ENCODE measurements around the gene B3GAT3. TPM values are rescaled to one million over a fixed set of nuclear protein-coding genes. Genes with fewer than 3 reads are reported as not detected.

Gene B3GAT3
- total RNA-seq, 2 experiments from 2014 or later: 58.9 to 67.1 TPM

DNA sequence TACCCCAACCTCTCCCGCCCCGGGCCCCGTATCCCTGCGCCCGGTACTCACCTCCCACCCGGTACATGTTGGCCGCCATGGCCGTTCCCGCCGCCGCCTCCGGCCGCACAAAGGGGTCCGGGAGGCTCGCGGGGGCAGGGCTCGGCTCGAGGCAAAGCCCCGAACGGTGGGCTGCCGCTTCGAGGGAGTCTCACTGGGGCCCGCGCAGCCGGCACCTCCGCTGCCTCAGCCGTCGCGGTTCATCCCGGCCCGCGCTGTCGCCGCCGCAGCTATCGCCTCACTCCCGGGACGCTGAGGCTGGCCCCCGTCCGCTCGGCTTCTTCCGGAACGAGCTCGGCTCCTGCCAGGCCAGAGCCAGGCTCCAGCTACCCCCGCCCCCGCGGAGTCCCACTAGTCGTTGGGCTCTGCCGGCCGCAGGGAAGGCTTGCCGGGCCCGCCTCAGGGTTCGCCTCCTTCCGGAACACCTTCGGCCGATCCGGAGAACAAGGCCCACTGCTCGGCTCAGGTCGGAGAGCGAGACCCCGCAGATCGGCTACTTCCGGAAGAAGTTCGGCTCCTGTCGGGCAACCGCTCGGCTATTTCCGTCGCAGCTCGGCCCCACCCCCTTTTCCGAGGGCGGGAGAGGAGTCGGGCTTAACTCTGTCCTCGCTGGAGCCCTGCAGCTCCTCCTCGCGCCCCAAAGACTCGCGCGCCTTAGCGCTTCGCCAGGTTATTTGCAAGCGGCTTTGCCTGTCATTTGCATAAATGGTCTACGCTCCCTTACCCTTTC, 20.2 kb downstream of the B3GAT3 start, which contains the start of gene MTA2:
Gene MTA2, minus strand, starts transcription at position 494 of the 769 bp plus-strand sequence. Its CDS starts 415 bp downstream, at position 79.
- peaks cover 69% of the 10 kb centered on the region for H3K36me3 Mint-ChIP-seq (ENCODE audit: low read depth)
- peak within 1 kb of the TSS; percentile 88 for H3K27ac Mint-ChIP-seq
- H3K27me3 Mint-ChIP-seq: no peaks in the 10 kb centered on the region
- no peaks in the 10 kb centered on the region for H3K9me3 Mint-ChIP-seq
- H3K4me3 Mint-ChIP-seq: peak within 1 kb of the TSS; percentile 85
- peaks cover 53% of the 10 kb centered on the region for H3K4me1 Mint-ChIP-seq
- peak; percentile 100 for DNase-seq
- CTCF ChIA-PET: interaction anchor here (0.8 to 3.3 kb wide), 10 partner anchors 10 to 206 kb away, joined by 3 to 51 read pairs (median 6); partner anchors contain the start of genes B3GAT3, EEF1G, HNRNPUL2 and TTC9C
- POLR2A ChIA-PET: interaction anchor here (0.7 to 6.4 kb wide), 34 partner anchors 10 to 280 kb away, joined by 3 to 116 read pairs (median 4); partner anchors contain the start of genes AHNAK, B3GAT3, C11orf98 and CSKMT

- Mint-ChIP-seq H3K9me3 (no peaks in the 10 kb centered on the region), H3K4me3 (peak overlapping the region; percentile 85), H3K27me3 (no peaks in the 10 kb centered on the region), H3K36me3 (ENCODE audit: low read depth) (peaks cover 71% of the 10 kb centered on the region), H3K27ac (peak overlapping the region; percentile 88), H3K4me1 (peaks cover 54% of the 10 kb centered on the region)
- peak; percentile 52 for DNase-seq
- CTCF ChIA-PET: interaction anchor here (0.6 to 3.3 kb wide), 10 partner anchors 9 to 1154 kb away, joined by 3 to 51 read pairs (median 6); partner anchors contain the start of genes EEF1G, HNRNPUL2, TTC9C and TUT1
- POLR2A ChIA-PET: interaction anchor here (0.6 to 6.4 kb wide), 30 partner anchors 10 to 280 kb away, joined by 3 to 116 read pairs (median 6); partner anchors contain the start of genes B3GAT3, C11orf98, CSKMT and EEF1G
These were observed 20.7 kb downstream of the B3GAT3 start for GRCh38 chr11:62601122-62601371.

DNA sequence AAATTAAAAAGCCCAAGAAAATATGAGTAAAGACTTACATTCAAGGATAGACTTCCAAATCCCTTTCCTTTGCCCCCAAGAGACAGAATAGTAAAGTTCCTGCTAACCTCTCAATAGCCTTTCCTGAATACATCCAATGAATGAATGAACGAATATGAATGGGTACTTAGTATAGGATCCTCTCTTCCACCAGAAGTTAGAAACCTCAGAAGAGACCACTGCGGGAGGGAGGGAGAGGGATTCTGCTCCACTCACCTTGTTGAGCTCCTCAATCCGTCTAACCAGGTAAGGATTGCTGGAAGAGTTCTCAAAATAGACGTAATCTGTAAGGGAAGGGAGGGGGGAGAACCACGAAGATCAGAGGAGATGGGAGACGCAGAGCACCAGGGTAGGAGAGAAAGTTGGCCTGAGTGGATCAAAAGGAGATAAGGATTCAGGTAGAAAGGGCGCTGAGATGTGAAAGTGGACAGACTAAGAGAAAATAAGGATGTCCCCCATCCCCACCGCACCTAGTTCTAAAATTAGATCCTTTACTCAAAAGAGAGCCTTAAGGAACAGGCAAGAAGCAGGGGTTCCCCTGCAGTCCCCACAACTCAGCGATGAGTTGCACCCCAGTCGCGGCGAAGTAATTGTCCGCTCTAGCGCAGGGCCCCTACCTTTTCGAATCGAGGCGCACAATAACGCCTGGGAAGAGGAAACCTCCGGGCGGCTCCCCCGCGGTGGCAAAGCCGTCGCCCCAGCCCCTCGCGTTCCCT, 21.2 kb downstream of the B3GAT3 start:
- POLR2A ChIA-PET: interaction anchor here (0.6 to 6.4 kb wide), 28 partner anchors 9 to 281 kb away, joined by 3 to 116 read pairs (median 8); partner anchors contain the start of genes B3GAT3, C11orf98, CSKMT and EEF1G
- peak overlapping the region; percentile 85 for H3K4me3 Mint-ChIP-seq
- H3K4me1 Mint-ChIP-seq: peaks cover 55% of the 10 kb centered on the region
- peaks cover 74% of the 10 kb centered on the region for H3K36me3 Mint-ChIP-seq (ENCODE audit: low read depth)
- peak overlapping the region; percentile 88 for H3K27ac Mint-ChIP-seq
- no peak for DNase-seq
- CTCF ChIA-PET: interaction anchor here (0.6 to 3.3 kb wide), 11 partner anchors 9 to 1153 kb away, joined by 3 to 51 read pairs (median 5); partner anchors contain the start of genes C11orf98, CSKMT, EEF1G and EML3
- H3K27me3 Mint-ChIP-seq: no peaks in the 10 kb centered on the region
- no peaks in the 10 kb centered on the region for H3K9me3 Mint-ChIP-seq

- peak overlapping the region; percentile 85 for H3K4me3 Mint-ChIP-seq
- no peaks in the 10 kb centered on the region for H3K9me3 Mint-ChIP-seq
- peaks cover 60% of the 10 kb centered on the region for H3K4me1 Mint-ChIP-seq
- H3K27ac Mint-ChIP-seq: peak overlapping the region; percentile 88
- POLR2A ChIA-PET: interaction anchor here (0.8 to 6.4 kb wide), 26 partner anchors 9 to 255 kb away, joined by 3 to 116 read pairs (median 6); partner anchors contain the start of genes B3GAT3, C11orf98, CSKMT and EEF1G
- H3K27me3 Mint-ChIP-seq: no peaks in the 10 kb centered on the region
- peaks cover 74% of the 10 kb centered on the region for H3K36me3 Mint-ChIP-seq (ENCODE audit: low read depth)
- CTCF ChIA-PET: interaction anchor here (0.6 to 3.3 kb wide), 8 partner anchors 8 to 205 kb away, joined by 3 to 51 read pairs (median 5); partner anchors contain the start of genes C11orf98, CSKMT, EML3 and ROM1
- no peak for DNase-seq
These were observed 21.9 kb downstream of the B3GAT3 start for GRCh38 chr11:62599901-62600300.

- peaks cover 67% of the 10 kb centered on the region for H3K4me1 Mint-ChIP-seq
- H3K27ac Mint-ChIP-seq: peak overlapping the region; percentile 88
- H3K4me3 Mint-ChIP-seq: peak overlapping the region; percentile 85
- no peaks in the 10 kb centered on the region for H3K27me3 Mint-ChIP-seq
- ChIA-PET CTCF (interaction anchor here (0.6 to 3.3 kb wide), 9 partner anchors 7 to 205 kb away, joined by 3 to 51 read pairs (median 4); partner anchors contain the start of genes C11orf98, CSKMT, EML3 and LBHD1), POLR2A (interaction anchor here (0.7 to 6.4 kb wide), 27 partner anchors 8 to 1606 kb away, joined by 3 to 116 read pairs (median 5); partner anchors contain the start of genes B3GAT3, C11orf98, CSKMT and EEF1G)
- peaks cover 80% of the 10 kb centered on the region for H3K36me3 Mint-ChIP-seq (ENCODE audit: low read depth)
- H3K9me3 Mint-ChIP-seq: no peaks in the 10 kb centered on the region
- peak; percentile 98 for DNase-seq
These were observed 22.6 kb downstream of the B3GAT3 start for GRCh38 chr11:62599069-62599696.

GRCh38 chr11:62595124-62595523, 26.7 kb downstream of the B3GAT3 start:
- Mint-ChIP-seq H3K27ac (peak overlapping the region; percentile 6), H3K9me3 (no peaks in the 10 kb centered on the region), H3K27me3 (no peaks in the 10 kb centered on the region), H3K4me3 (no peak overlapping the region), H3K36me3 (ENCODE audit: low read depth) (peaks cover 85% of the 10 kb centered on the region), H3K4me1 (peaks cover 82% of the 10 kb centered on the region)
- ChIA-PET CTCF (interaction anchor here (1.2 to 1.3 kb wide), 2 partner anchors 9 to 53 kb away, joined by 3 read pairs; no protein-coding TSS in a partner anchor), POLR2A (interaction anchor here (0.9 to 5.4 kb wide), 4 partner anchors 19 to 246 kb away, joined by 4 to 129 read pairs (median 5); partner anchors contain the start of genes C11orf98, CSKMT, EEF1G and LBHD1)
- no peak for DNase-seq

DNA sequence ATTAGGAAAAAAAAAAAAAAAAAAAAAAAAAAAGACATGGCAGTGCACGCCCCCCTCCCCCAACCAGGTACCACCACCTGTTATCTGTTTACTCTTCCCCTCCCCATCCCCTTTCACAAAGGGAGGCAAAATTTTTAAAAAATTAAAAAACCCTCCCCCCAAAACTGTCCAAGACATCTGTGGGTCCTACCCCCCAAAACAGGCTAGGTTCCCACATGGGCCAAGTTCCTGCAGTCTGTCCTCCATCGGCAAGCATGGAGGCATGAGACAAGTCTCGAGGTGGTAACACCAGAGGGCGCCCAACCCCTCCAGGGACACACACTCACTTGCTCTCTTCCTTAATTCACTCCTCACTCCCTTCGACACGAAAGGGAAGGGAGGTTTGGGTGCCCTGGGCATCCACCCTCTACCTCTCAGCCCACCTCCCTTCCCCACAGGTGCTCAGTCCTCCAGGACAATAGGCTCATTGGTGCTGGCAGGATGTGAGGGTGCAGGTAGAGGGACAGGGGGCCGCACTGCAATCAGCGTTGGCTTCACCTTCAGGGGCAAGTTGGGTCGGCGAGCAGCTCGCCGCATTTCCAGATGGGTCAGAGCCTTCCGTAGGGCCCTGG, 28.2 kb downstream of the B3GAT3 start:
- Mint-ChIP-seq H3K4me3 (peak overlapping the region; percentile 63), H3K9me3 (no peaks in the 10 kb centered on the region), H3K27ac (peak overlapping the region; percentile 89), H3K36me3 (ENCODE audit: low read depth) (peaks cover 71% of the 10 kb centered on the region), H3K27me3 (no peaks in the 10 kb centered on the region), H3K4me1 (peaks cover 78% of the 10 kb centered on the region)
- peak; percentile 88 for DNase-seq
- CTCF ChIA-PET: interaction anchor here (0.7 to 3.7 kb wide), 21 partner anchors 7 to 270 kb away, joined by 3 to 51 read pairs (median 6); partner anchors contain the start of genes B3GAT3, C11orf98, CSKMT and EEF1G
- POLR2A ChIA-PET: interaction anchor here (0.9 to 6.4 kb wide), 24 partner anchors 7 to 288 kb away, joined by 3 to 129 read pairs (median 22); partner anchors contain the start of genes B3GAT3, BSCL2, C11orf98 and CSKMT

- Mint-ChIP-seq H3K27me3 (no peaks in the 10 kb centered on the region), H3K27ac (peak overlapping the region; percentile 96), H3K4me1 (peaks cover 74% of the 10 kb centered on the region), H3K4me3 (no peak overlapping the region), H3K9me3 (no peaks in the 10 kb centered on the region), H3K36me3 (ENCODE audit: low read depth) (peaks cover 68% of the 10 kb centered on the region)
- ChIA-PET CTCF (interaction anchor here (0.6 to 3.7 kb wide), 24 partner anchors 8 to 271 kb away, joined by 3 to 51 read pairs (median 6); partner anchors contain the start of genes B3GAT3, C11orf98, CSKMT and EEF1G), POLR2A (interaction anchor here (0.9 to 6.4 kb wide), 20 partner anchors 7 to 288 kb away, joined by 3 to 129 read pairs (median 26); partner anchors contain the start of genes B3GAT3, BSCL2, C11orf98 and CSKMT)
- no peak for DNase-seq
These were observed 28.8 kb downstream of the B3GAT3 start for GRCh38 chr11:62592989-62593421.

GRCh38 chr11:62592146-62592815, 29.5 kb downstream of the B3GAT3 start:
- H3K27ac Mint-ChIP-seq: peak overlapping the region; percentile 96

GRCh38 chr11:62591448-62592145, 30.2 kb downstream of the B3GAT3 start, which contains the start of gene TUT1:
TSS of gene TUT1 (minus strand) at chr11:62591523. CDS start at chr11:62591485, 38 bp downstream.
- POLR2A ChIA-PET: interaction anchor here (0.8 to 6.4 kb wide), 68 partner anchors 8 to 1635 kb away, joined by 3 to 129 read pairs (median 5); partner anchors contain the start of genes B3GAT3, BSCL2, C11orf98 and CSKMT
- H3K4me3 Mint-ChIP-seq: peak within 1 kb of the TSS; percentile 99
- peaks cover 65% of the 10 kb centered on the region for H3K4me1 Mint-ChIP-seq
- CTCF ChIA-PET: interaction anchor here (0.6 to 3.7 kb wide), 37 partner anchors 9 to 290 kb away, joined by 3 to 51 read pairs (median 7); partner anchors contain the start of genes B3GAT3, C11orf98, CSKMT and EEF1G
- no peaks in the 10 kb centered on the region for H3K27me3 Mint-ChIP-seq
- H3K9me3 Mint-ChIP-seq: no peaks in the 10 kb centered on the region
- peak; percentile 98 for DNase-seq
- H3K36me3 Mint-ChIP-seq (ENCODE audit: low read depth): peaks cover 61% of the 10 kb centered on the region
- H3K27ac Mint-ChIP-seq: peak within 1 kb of the TSS; percentile 96

More at GRCh38 chr11:62592146-62592815, 29.5 kb downstream of the B3GAT3 start:
- no peak for DNase-seq
- POLR2A ChIA-PET: interaction anchor here (0.8 to 6.4 kb wide), 57 partner anchors 8 to 1634 kb away, joined by 3 to 129 read pairs (median 7); partner anchors contain the start of genes B3GAT3, BSCL2, C11orf98 and CSKMT
- no peaks in the 10 kb centered on the region for H3K27me3 Mint-ChIP-seq
- H3K4me3 Mint-ChIP-seq: peak overlapping the region; percentile 99
- peaks cover 68% of the 10 kb centered on the region for H3K36me3 Mint-ChIP-seq (ENCODE audit: low read depth)
- CTCF ChIA-PET: interaction anchor here (0.6 to 3.7 kb wide), 41 partner anchors 8 to 289 kb away, joined by 3 to 51 read pairs (median 6); partner anchors contain the start of genes B3GAT3, C11orf98, CSKMT and EEF1G
- H3K4me1 Mint-ChIP-seq: peaks cover 70% of the 10 kb centered on the region
- no peaks in the 10 kb centered on the region for H3K9me3 Mint-ChIP-seq

Measured in activated CD4-positive, alpha-beta memory T cell treated with anti-CD3 and anti-CD28 coated beads, Interleukin-2, amount 10 ng/mL, durations not matched to agents 7 days and 5 days (primary cell).